Renal cortical epithelial cell (primary cell): ENCODE data around the gene APOC4. TPM values are rescaled to one million over a fixed set of nuclear protein-coding genes. Genes with fewer than 3 reads are reported as not detected.
"Not testable (repeated sequence)": the region's sequence is repeated elsewhere in the genome, so short reads cannot be mapped to it uniquely, and the experiment has no call there.

Experiments used
- DNase-seq: peaks from one replicate; pipeline ENCODE4 v3.0.0-alpha.2; 2011; ENCODE audit warnings: low read depth
- total RNA-seq: library from RNA; depleted of rRNA; stranded (reverse); fragments of >200 nt; gene quantifications from 2 replicates; pipeline ENCODE4 v1.2.3, GENCODE V29; 2014

The APOC4 gene
- total RNA-seq, 1 donor from 2014 or later: not detected

DNA sequence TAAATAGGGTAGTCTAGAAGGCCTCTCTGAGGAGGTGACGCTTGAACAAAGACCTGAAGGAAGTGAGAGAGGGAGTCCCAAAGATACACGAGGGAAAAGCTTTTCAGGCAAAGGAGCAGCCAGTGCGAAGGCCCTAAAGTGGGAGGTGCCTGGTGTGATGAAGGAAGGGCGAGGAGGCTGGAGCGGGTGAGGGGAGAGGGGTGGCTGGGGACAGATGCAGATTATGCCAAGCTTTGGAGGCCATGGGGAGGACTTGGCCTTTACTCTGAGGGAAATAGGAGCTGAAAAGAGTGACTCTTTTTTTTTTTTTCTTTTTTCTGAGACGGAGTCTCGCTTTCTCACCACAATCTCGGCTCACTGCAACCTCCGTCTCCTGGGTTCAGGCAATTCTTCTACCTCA, 16.1 kb downstream of the APOC4 start:
- DNase-seq: no peak

GRCh38 chr19:44959691-44960090, 17.7 kb downstream of the APOC4 start:
- no peak for DNase-seq

GRCh38 chr19:44960906-44961728, 19.1 kb downstream of the APOC4 start:
- DNase-seq: no peak

DNA sequence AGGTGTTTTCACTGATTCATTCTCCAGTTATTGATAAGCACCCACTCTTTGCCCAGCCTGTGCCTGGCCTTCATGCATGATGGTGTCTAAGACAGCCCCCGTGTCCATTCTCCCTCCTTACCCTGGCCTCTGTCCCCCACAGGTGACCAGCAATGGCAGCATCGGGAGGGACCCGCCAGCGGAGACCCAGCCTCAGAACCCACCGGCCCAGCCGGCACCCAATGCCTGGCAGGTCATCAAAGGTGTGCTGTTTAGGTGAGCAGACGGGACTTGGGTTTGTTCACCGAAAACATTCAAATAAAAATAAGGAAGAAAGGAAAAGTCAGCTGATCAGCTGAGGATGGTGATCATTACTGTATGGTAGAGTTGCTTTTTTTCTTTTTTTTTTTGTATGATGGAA, 19.8 kb downstream of the APOC4 start:
- DNase-seq: no peak

- DNase-seq: no peak
Measured at GRCh38 chr19:44968118-44968517, 26.1 kb downstream of the APOC4 start.

DNA sequence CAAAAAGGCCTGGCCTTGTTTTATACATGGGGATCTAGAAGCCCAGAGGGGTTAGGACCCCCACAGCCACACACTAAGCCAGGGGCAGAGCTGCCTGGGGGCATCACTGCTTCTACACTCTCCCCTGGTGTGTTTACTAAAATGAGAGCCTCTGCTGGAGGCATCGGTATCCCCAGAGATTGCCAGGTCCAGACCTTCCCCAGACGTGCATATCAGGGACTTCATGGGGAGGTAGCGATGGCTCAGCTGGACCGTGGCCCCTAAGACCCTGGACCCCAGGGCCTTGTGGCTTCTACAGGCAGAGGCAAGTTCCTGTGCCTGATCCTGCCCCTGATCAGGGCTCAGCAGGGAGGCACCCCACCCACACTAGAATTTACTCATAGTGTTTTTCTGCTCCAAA, 26.6 kb downstream of the APOC4 start:
- DNase-seq: no peak

GRCh38 chr19:44969437-44969836, 27.4 kb downstream of the APOC4 start:
- no peak for DNase-seq

- DNase-seq: not testable (repeated sequence)
Measured at GRCh38 chr19:44971451-44971850, 29.4 kb downstream of the APOC4 start.

DNA sequence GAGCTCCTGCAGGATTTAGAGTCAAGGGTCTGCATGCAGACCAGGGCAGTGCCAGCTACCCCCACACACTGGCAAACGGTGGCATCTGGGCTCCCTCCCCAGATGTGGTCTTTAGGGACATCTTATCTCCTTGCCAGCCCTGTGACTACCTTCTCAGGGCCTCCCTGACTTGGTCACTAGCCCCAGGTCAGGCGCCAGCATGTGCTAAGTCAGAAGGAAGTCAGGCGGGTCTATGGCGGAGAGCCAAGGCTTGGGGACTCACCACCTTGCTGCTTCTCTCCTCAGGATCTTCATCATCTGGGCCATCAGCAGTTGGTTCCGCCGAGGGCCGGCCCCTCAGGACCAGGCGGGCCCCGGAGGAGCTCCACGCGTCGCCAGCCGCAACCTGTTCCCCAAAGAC, 30.8 kb downstream of the APOC4 start:
- DNase-seq: no peak

- DNase-seq: no peak
Measured at GRCh38 chr19:44973982-44974735, 32.1 kb downstream of the APOC4 start.

- DNase-seq: no peak
Measured at GRCh38 chr19:44974857-44975256, 32.8 kb downstream of the APOC4 start.

DNA sequence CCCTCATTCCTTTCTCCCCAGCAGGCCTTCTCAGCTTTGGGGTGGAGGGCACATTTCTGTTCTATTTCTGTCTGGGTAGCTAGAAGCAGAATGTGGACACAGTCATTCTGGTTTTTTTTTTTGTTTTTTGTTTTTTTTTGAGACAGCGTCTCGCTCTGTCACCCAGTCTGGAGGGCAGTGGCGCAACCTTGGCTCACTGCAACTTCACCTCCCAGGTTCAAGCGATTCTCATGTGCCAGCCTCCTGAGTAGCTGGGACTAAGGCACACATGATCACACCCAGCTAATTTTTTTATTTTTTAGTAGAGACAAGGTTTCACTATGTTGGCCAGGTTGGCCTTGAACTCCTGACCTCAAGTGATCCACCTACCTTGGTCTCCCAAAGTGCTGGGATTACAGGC, 33.4 kb downstream of the APOC4 start:
- no peak for DNase-seq

DNA sequence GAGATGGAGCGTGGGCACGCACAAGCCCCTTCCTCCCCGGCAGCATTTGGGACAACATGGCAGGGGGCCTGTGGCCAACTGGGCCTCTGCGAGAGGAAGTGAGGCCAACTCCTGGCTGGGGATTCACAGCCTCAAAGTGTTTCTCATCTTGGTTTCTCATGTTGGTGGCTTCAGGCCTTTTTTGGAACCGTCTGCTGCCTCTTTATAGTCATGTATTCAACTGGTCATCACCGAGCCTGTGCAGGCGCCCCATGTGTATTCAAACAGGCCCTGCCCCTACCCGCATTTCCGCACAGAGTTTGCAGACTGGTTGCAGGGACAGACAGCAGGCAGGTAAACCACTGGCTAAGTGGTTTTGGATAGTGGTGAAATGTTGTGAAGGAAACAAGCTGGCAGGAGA, 42.0 kb downstream of the APOC4 start:
- no peak for DNase-seq

GRCh38 chr19:44985445-44985844, 43.4 kb downstream of the APOC4 start:
- DNase-seq: no peak

GRCh38 chr19:44986389-44986788, 44.4 kb downstream of the APOC4 start:
- no peak for DNase-seq

- no peak for DNase-seq
Measured at GRCh38 chr19:44987148-44987675, 45.2 kb downstream of the APOC4 start.

GRCh38 chr19:44988273-44988672, 46.2 kb downstream of the APOC4 start:
- no peak for DNase-seq

GRCh38 chr19:44988896-44989556, 47.0 kb downstream of the APOC4 start:
- peak; percentile 28 for DNase-seq

- DNase-seq: no peak
Measured at GRCh38 chr19:44990459-44990858, 48.4 kb downstream of the APOC4 start.

GRCh38 chr19:44990966-44991365, 48.9 kb downstream of the APOC4 start:
- no peak for DNase-seq

GRCh38 chr19:44992336-44993163, 50.5 kb downstream of the APOC4 start:
- no peak for DNase-seq

DNA sequence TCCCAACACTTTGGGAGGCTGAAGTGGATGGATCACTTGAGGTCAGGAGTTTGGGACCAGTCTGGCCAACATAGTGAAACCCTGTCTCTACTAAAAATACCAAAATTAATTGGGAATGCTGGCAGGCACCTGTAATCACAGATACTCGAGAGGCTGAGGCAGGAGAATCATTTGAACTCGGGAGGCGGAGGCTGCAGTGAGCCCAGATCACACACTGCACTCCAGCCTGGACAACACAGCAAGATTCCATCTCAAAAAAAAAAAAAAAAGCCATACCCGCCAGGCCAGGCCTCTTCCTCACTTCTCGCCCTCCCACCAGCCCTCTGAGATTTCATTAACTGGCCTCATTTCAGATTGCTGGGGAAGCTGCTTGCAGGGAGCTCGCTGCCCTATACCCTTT, 51.5 kb downstream of the APOC4 start:
- DNase-seq: no peak
